ENCODE measurements around the gene PWWP2B.

GRCh38 chr10:132430861-132431271 is 33.9 kb downstream of the PWWP2B start:
- no peak for TF ChIP-seq CTCF (IDR thresholded peaks at IDR 0.05)
- TF ChIP-seq EP300 (IDR thresholded peaks at IDR 0.05; ENCODE audit: low read depth), result no peak
- no peak for TF ChIP-seq POLR2A (IDR thresholded peaks at IDR 0.05)
